ENCODE measurements around the gene TMEM143.

TMEM143 gene

GRCh38 chr19:48303367-48303766 is 60.4 kb downstream of the TMEM143 start:
- no peak for DNase-seq (ENCODE audit: low read depth, low spot score)
- ChIA-PET CTCF (interaction anchor here (1.1 kb wide), 1 partner anchor 31 kb away, joined by 5 read pairs; no protein-coding TSS in a partner anchor), POLR2A (no interaction called here)
- no peak overlapping the region for H3K4me3 ChIP-seq (ENCODE audit: low read depth, low read length)
- TF ChIP-seq CTCF (IDR thresholded peaks at IDR 0.05; ENCODE audit: insufficient read depth, low read length, missing control alignments) = no peak

- no peak overlapping the region for H3K4me3 ChIP-seq (ENCODE audit: low read depth, low read length)
- TF ChIP-seq CTCF (IDR thresholded peaks at IDR 0.05; ENCODE audit: insufficient read depth, low read length, missing control alignments) = no peak
- ChIA-PET CTCF (no interaction called here), POLR2A (no interaction called here)
- DNase-seq (ENCODE audit: low read depth, low spot score) = no peak
Measured at GRCh38 chr19:48302600-48302959, 61.2 kb downstream of the TMEM143 start.

- CTCF ChIA-PET = no interaction called here
- TF ChIP-seq CTCF (IDR thresholded peaks at IDR 0.05; ENCODE audit: insufficient read depth, low read length, missing control alignments) = no peak
- POLR2A ChIA-PET = no interaction called here
- no peak for DNase-seq (ENCODE audit: low read depth, low spot score)
- H3K4me3 ChIP-seq (ENCODE audit: low read depth, low read length) = no peak overlapping the region
Measured at GRCh38 chr19:48301886-48302599, 61.7 kb downstream of the TMEM143 start.

- ChIA-PET POLR2A (no interaction called here), CTCF (interaction anchor here (1.2 to 18.1 kb wide), 2 partner anchors 11 to 23 kb away, joined by 3 to 429 read pairs; partner anchors contain the start of gene ZNF114)
- TF ChIP-seq CTCF (IDR thresholded peaks at IDR 0.05; ENCODE audit: insufficient read depth, low read length, missing control alignments) = no peak
- H3K4me3 ChIP-seq (ENCODE audit: low read depth, low read length) = no peak overlapping the region
- DNase-seq (ENCODE audit: low read depth, low spot score) = no peak
Measured at GRCh38 chr19:48297975-48298374, 65.8 kb downstream of the TMEM143 start.

- no peak for DNase-seq (ENCODE audit: low read depth, low spot score)
- POLR2A ChIA-PET = no interaction called here
- H3K4me3 ChIP-seq (ENCODE audit: low read depth, low read length) = no peak overlapping the region
- CTCF ChIA-PET = interaction anchor here (0.7 to 18.1 kb wide), 4 partner anchors 12 to 37 kb away, joined by 3 to 429 read pairs (median 4); partner anchors contain the start of gene ZNF114
- TF ChIP-seq CTCF (IDR thresholded peaks at IDR 0.05; ENCODE audit: insufficient read depth, low read length, missing control alignments) = no peak
Measured at GRCh38 chr19:48296963-48297734, 66.6 kb downstream of the TMEM143 start.

GRCh38 chr19:48295458-48295857 is 68.3 kb downstream of the TMEM143 start:
- no peak for DNase-seq (ENCODE audit: low read depth, low spot score)
- H3K4me3 ChIP-seq (ENCODE audit: low read depth, low read length) = no peak overlapping the region
- ChIA-PET POLR2A (no interaction called here), CTCF (interaction anchor here (1.0 to 18.1 kb wide), 3 partner anchors 21 to 49 kb away, joined by 3 to 429 read pairs (median 4); partner anchors contain the start of gene ZNF114)
- TF ChIP-seq CTCF (IDR thresholded peaks at IDR 0.05; ENCODE audit: insufficient read depth, low read length, missing control alignments) = no peak
